ENCODE measurements around the gene SYNJ1.

The SYNJ1 gene

DNA sequence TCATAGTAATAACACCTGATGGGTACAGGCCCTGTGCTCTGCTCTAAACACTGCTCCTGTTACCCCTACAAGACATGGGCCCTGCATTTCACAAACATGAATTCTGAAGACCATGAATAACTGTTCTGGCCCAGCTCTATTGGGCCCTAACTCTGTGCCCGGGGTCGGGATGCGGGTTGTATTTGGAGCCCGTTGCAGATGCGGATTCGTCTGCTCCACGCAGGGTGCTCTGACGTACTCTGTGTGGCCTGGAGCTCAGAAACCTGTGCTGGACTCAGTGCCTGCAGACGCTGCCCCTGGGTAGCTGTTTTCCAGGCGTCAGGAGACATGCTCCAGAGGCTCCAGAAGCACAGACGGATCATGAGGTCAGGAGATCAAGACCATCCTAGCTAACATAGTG is 132.4 kb downstream of the SYNJ1 start:
- no peak for DNase-seq (ENCODE audit: low spot score)
- in situ Hi-C loops (cut with MboI; ENCODE audit: low sequenced_read_pairs, unreplicated experiment), result no loop called here
- TF ChIP-seq CTCF (IDR thresholded peaks at IDR 0.05; ENCODE audit: borderline replicate concordance, control extremely low read depth, extremely low read depth, insufficient read depth, missing control alignments), result no peak

GRCh38 chr21:32593690-32594089 is 134.1 kb downstream of the SYNJ1 start:
- in situ Hi-C loops (cut with MboI; ENCODE audit: low sequenced_read_pairs, unreplicated experiment), result no loop called here
- no peak for TF ChIP-seq CTCF (IDR thresholded peaks at IDR 0.05; ENCODE audit: borderline replicate concordance, control extremely low read depth, extremely low read depth, insufficient read depth, missing control alignments)
- DNase-seq (ENCODE audit: low spot score), result no peak

DNA sequence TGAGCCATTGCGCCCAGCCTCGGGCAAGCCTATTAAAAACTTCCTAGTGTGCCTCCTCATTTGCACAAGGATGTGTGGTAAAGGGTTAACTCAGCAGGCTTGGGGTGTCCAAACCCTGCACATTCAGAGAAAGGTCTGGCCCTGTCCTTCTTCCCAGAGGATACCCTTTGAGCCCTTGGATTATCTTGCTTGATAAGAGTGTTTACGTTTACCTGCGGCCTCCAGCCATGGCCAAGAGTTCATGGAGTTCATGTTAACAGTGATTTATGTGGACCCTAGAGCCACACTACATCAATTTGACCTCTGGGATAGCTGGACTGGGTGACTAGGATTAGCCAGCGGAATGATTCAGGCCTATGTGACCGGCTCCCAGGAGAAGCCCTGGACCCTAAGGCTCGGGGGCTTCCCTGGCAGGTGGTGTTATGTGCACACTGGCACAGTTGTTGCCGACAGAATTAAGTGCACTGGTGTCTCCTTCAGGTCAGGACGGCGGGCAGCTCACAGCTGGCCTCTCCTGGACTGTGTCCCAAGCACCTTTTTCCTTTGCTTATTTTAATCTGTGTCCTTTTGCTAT is 134.8 kb downstream of the SYNJ1 start:
- no peak for TF ChIP-seq CTCF (IDR thresholded peaks at IDR 0.05; ENCODE audit: borderline replicate concordance, control extremely low read depth, extremely low read depth, insufficient read depth, missing control alignments)
- in situ Hi-C loops (cut with MboI; ENCODE audit: low sequenced_read_pairs, unreplicated experiment), result no loop called here
- no peak for DNase-seq (ENCODE audit: low spot score)

DNA sequence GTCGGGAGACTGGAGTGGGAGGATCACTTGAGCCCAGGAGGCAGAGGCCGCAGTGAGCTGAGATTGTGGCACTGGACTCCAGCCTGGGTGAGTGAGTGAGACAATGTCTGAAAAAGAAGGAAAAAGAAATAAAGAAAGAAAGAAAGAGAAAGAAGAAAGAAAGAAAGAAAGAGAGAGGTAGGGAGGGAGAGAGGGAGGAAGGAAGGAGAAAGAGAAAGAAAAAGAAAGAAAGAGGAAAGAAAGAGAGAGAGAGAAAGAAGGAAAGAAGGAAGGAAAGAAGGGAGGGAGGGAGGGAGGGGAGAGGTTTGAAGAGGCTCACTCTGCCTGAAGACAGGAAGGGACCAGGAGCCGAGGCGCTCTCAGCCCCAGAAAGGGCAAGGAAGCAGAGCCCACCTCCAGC is 137.7 kb downstream of the SYNJ1 start:
- no peak for TF ChIP-seq CTCF (IDR thresholded peaks at IDR 0.05; ENCODE audit: borderline replicate concordance, control extremely low read depth, extremely low read depth, insufficient read depth, missing control alignments)
- in situ Hi-C loops (cut with MboI; ENCODE audit: low sequenced_read_pairs, unreplicated experiment), result no loop called here
- DNase-seq (ENCODE audit: low spot score), result no peak

DNA sequence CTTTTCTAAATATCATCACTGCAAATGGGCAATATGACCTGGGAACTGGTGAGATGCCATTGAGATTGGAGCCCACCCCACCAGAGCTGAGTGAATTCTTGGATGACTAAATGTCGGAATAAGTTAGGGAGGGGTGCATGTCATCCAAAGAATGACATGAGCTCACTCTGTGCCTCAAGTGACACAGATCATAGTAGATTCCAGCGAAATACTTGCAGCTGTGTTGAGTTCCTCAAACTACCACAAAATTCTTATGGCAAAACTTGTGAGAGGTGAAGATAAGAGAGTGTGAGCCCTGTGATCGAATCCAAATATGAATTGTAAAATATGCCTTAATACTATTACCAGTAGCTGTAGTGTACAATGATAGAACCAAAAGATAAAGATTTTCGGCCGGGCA is 140.2 kb downstream of the SYNJ1 start:
- DNase-seq (ENCODE audit: low spot score), result no peak
- in situ Hi-C loops (cut with MboI; ENCODE audit: low sequenced_read_pairs, unreplicated experiment), result no loop called here

DNA sequence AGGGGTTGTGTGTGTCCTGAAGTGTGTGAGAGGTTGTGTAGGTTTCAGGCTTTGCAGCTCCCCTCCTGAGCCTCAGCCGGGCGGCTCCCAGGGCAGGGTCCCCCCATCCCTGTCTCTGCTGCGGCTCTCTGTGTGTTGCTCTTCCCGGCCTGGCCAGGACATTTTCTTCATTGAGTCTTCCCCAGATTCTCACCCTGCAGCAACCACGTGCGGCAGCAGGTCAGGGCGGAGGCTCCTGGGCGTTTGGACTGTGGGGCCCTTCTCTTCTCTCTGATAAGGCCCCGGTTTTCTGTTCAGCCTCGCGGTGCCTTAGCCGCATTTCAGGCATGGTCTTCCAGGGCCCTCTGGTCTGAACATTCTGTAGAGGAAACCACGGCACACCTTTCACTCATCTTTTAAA is 140.7 kb downstream of the SYNJ1 start:
- in situ Hi-C loops (cut with MboI; ENCODE audit: low sequenced_read_pairs, unreplicated experiment), result no loop called here
- DNase-seq (ENCODE audit: low spot score), result no peak
- TF ChIP-seq CTCF (IDR thresholded peaks at IDR 0.05; ENCODE audit: borderline replicate concordance, control extremely low read depth, extremely low read depth, insufficient read depth, missing control alignments), result no peak

More for the DNA sequence above, 140.2 kb downstream of the SYNJ1 start:
- no peak for TF ChIP-seq CTCF (IDR thresholded peaks at IDR 0.05; ENCODE audit: borderline replicate concordance, control extremely low read depth, extremely low read depth, insufficient read depth, missing control alignments)

GRCh38 chr21:32585970-32586369 is 141.8 kb downstream of the SYNJ1 start:
- no peak for DNase-seq (ENCODE audit: low spot score)
- in situ Hi-C loops (cut with MboI; ENCODE audit: low sequenced_read_pairs, unreplicated experiment), result no loop called here
- TF ChIP-seq CTCF (IDR thresholded peaks at IDR 0.05; ENCODE audit: borderline replicate concordance, control extremely low read depth, extremely low read depth, insufficient read depth, missing control alignments), result no peak

Measured in GM13976 (cell line).